GM23248 (cell line): ENCODE data around the gene NUDT16L1. TPM values are rescaled to one million over a fixed set of nuclear protein-coding genes. Genes with fewer than 3 reads are reported as not detected.

ENCODE experiments used
- DNase-seq: peaks from one replicate; pipeline ENCODE4 v3.0.0-alpha.2; 2015
- H2AFZ ChIP-seq: fragments of 200-600 bp; sonication (generic); 2 replicates; pipeline ENCODE4 v1.6.1; 2016; ENCODE audit warnings: antibody characterized with exemption
- H3F3A ChIP-seq: fragments of 200-600 bp; sonication (generic); 2 replicates; pipeline ENCODE4 v1.6.1; 2016; ENCODE audit warnings: mild to moderate bottlenecking, antibody characterized with exemption, mixed run types; ENCODE audit not compliant: insufficient read depth
- H3K27ac ChIP-seq: fragments of 200-600 bp; sonication (generic); 2 replicates; pipeline ENCODE4 v1.5.1; 2016; ENCODE audit warnings: mild to moderate bottlenecking
- H3K27me3 ChIP-seq: fragments of 200-600 bp; sonication (generic); replicated peaks from 2 replicates; pipeline ENCODE4 v1.6.1; 2016; ENCODE audit warnings: mild to moderate bottlenecking; ENCODE audit not compliant: insufficient read depth
- H3K36me3 ChIP-seq: fragments of 200-600 bp; sonication (generic); 2 replicates; pipeline ENCODE4 v1.6.1; 2016; ENCODE audit warnings: low read depth, mild to moderate bottlenecking
- H3K4me1 ChIP-seq: fragments of 200-600 bp; sonication (generic); 2 replicates; pipeline ENCODE4 v1.6.1; 2016; ENCODE audit warnings: mild to moderate bottlenecking; ENCODE audit not compliant: insufficient read depth
- H3K4me2 ChIP-seq: fragments of 200-600 bp; sonication (generic); one replicate; pipeline ENCODE4 v1.6.1; 2016; ENCODE audit warnings: mild to moderate bottlenecking; ENCODE audit not compliant: unreplicated experiment
- H3K4me3 ChIP-seq: fragments of 200-600 bp; sonication (generic); 2 replicates; pipeline ENCODE4 v1.5.1; 2016; ENCODE audit warnings: mild to moderate bottlenecking
- H3K79me2 ChIP-seq: fragments of 200-600 bp; sonication (generic); 2 replicates; pipeline ENCODE4 v1.6.1; 2016; ENCODE audit warnings: mild to moderate bottlenecking; ENCODE audit not compliant: insufficient read depth
- H3K9ac ChIP-seq: fragments of 200-600 bp; sonication (generic); 2 replicates; pipeline ENCODE4 v1.6.1; 2016; ENCODE audit warnings: mild to moderate bottlenecking
- H3K9me2 ChIP-seq: fragments of 200-600 bp; sonication (generic); 2 replicates; pipeline ENCODE4 v1.6.1; 2016; ENCODE audit warnings: mixed run types, mild to moderate bottlenecking, moderate library complexity; ENCODE audit not compliant: insufficient read depth
- H3K9me3 ChIP-seq: fragments of 200-600 bp; sonication (generic); one replicate; pipeline ENCODE4 v1.6.1; 2017; ENCODE audit warnings: low read depth
- H4K20me1 ChIP-seq: fragments of 200-600 bp; sonication (generic); 2 replicates; pipeline ENCODE4 v1.6.0; 2016; ENCODE audit not compliant: insufficient read depth
- EZH2 ChIP-seq: fragments of 200-600 bp; sonication (generic); IDR thresholded peaks from 2 replicates; pipeline ENCODE4 v1.6.1; 2018; ENCODE audit warnings: antibody characterized with exemption, mild to moderate bottlenecking; ENCODE audit not compliant: insufficient read depth, poor library complexity, severe bottlenecking
- EZH2phosphoT487 ChIP-seq: fragments of 200-600 bp; sonication (generic); IDR thresholded peaks from 2 replicates; pipeline ENCODE4 v1.6.1; 2018; ENCODE audit warnings: antibody characterized with exemption, moderate library complexity, mild to moderate bottlenecking, low read depth; ENCODE audit not compliant: insufficient read depth
- WGBS, 2 experiments: methylation state at CpG; one replicate each; pipeline ENCODE4 v1.1.6; 2015 to 2017; ENCODE audit warnings: low lambda C conversion rate in 2 of 2, low coverage in 1 of 2; ENCODE audit errors: missing lambda C conversion rate in 2 of 2; 5-methylcytosine and 5-hydroxymethylcytosine counted together
- in situ Hi-C: fragments of 300-500 bp; cut with MboI; formaldehyde crosslinking; loops from 2 replicates; pipeline ENCODE4 v1.15.0; 2020
- polyA plus RNA-seq: library from polyadenylated mRNA; unstranded; fragments of >200 nt; fragmentation: Nextera tagmentation; extraction: Ambion mirVana; gene quantifications from 2 replicates; pipeline ENCODE4 v1.2.1, GENCODE V29; 2016
- total RNA-seq: library from RNA; depleted of rRNA; stranded (reverse); fragments of >200 nt; shearing (Covaris generic); gene quantifications from 2 replicates; pipeline ENCODE4 v1.2.3, GENCODE V29; 2014

NUDT16L1 gene
- total and polyA plus RNA-seq, 2 experiments from 2014 or later, result 42.9 to 43.6 TPM

DNA sequence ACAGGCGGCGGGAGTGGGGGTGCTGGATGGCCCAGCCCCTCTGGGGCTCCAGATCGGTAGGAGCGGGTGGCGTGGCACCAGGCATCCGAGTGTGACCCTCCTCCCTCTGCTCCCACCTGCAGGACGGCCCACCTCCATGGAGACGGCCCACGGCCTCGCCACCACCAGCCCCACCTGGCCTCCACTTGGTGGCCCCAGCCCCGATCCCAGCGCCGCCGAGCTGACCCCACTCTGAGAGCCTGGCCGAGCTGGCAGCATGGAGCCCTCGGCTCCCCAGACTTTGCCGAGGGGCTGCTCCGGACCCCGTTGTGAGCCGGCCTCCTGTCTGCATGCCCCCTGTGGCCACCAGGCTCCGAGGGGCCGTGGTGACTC, 4.7 kb upstream of the NUDT16L1 start:
- H3K9me2 ChIP-seq, result no peaks in the 10 kb centered on the region
- H3K27ac ChIP-seq, result no peak overlapping the region
- no peaks in the 10 kb centered on the region for H4K20me1 ChIP-seq
- H3K4me2 ChIP-seq, result no peak overlapping the region
- no peak for DNase-seq
- H3K36me3 ChIP-seq, result no peaks in the 10 kb centered on the region
- no peaks in the 10 kb centered on the region for H3F3A ChIP-seq
- no peak overlapping the region for H2AFZ ChIP-seq
- H3K4me1 ChIP-seq, result no peaks in the 10 kb centered on the region
- in situ Hi-C loops, result no loop called here
- no peak for TF ChIP-seq EZH2phosphoT487
- no peak for TF ChIP-seq EZH2
- H3K4me3 ChIP-seq, result no peak overlapping the region
- no peaks in the 10 kb centered on the region for H3K27me3 ChIP-seq
- no peaks in the 10 kb centered on the region for H3K9me3 ChIP-seq
- WGBS, 2 experiments, result 94 to 98% methylated on average over 14 to 22 of the region's 22 CpGs
- no peak overlapping the region for H3K9ac ChIP-seq
- H3K79me2 ChIP-seq, result no peaks in the 10 kb centered on the region

DNA sequence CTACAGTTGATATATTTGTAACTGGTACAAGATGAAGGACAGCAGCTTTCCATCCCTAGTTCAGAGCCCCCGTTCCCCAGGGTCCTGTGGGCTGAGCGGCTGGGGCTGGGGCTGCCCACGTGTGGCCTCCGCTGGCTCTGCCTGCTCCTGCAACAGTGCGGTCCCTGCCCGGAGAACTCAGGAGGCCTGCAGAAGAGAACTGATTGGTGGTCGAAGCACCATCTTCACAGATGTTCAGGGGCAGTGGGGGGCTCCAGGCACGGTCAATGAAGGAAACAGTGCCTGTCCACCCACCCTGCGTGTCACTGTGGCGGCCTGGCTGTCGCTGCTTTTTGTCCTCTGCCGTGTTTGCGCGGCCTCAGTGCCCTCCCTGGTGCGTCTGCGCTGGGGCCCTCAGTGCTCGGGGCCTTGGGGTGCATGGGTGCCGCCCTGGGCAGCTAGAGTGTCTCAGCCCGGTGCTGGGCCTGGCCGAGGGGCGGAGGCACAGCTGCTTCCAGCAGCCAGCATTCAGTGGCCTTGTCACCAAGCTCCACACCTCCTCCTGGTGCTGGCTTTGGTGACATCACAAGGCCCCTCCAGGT, 4.2 kb upstream of the NUDT16L1 start:
- no peaks in the 10 kb centered on the region for H3K27me3 ChIP-seq
- H2AFZ ChIP-seq, result no peak overlapping the region
- no peak for DNase-seq
- no peaks in the 10 kb centered on the region for H3K79me2 ChIP-seq
- H3K4me1 ChIP-seq, result no peaks in the 10 kb centered on the region
- 87 to 92% methylated on average over 20 to 21 of the region's 21 CpGs for WGBS, 2 experiments
- H3K4me3 ChIP-seq, result no peak overlapping the region
- no peak overlapping the region for H3K4me2 ChIP-seq
- no peak overlapping the region for H3K9ac ChIP-seq
- H3K9me2 ChIP-seq, result no peaks in the 10 kb centered on the region
- H3K9me3 ChIP-seq, result no peaks in the 10 kb centered on the region
- in situ Hi-C loops, result no loop called here
- no peak overlapping the region for H3K27ac ChIP-seq
- no peak for TF ChIP-seq EZH2phosphoT487
- TF ChIP-seq EZH2, result no peak
- H3K36me3 ChIP-seq, result no peaks in the 10 kb centered on the region
- no peaks in the 10 kb centered on the region for H3F3A ChIP-seq
- H4K20me1 ChIP-seq, result no peaks in the 10 kb centered on the region

DNA sequence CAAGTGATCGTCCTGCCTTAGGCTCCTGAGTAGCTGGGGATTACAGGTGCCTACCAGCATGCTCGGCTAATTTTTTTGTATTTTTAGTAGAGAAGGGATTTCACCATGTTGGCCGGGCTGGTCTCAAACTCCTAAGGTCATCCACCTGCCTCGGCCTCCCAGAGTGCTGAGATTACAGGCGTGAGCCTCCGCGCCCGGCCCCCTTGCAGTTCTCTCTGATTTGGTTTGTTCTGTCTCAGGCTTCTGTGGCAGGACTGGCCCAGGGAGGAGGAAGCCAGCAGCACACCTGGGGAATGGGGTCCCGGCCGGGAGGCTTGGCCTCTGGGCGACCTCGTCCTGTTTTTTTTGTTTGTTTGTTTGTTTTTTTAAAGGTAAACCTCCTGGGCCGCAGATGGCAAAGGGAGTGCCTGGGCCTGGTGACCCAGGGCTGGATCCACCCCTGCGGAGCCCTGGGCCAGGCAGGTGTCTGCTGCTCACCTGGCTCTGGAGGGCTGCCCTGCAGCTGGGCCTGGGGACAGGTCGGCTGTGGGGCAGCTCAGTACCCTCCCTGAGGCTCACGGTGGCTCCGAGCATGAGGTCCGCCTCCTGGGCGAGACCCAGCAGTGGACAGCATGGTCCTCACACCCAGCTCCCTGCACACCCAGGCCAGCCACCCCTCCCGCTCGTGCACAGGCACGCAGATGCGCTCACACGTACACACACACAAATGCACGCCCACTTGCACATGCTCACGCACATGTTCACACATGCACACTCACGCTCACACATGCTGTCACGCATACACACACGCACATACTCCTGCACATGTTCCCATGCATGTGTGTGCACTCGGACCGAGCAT, 3.3 kb upstream of the NUDT16L1 start:
- H3K9me3 ChIP-seq, result no peaks in the 10 kb centered on the region
- H3K27me3 ChIP-seq, result no peaks in the 10 kb centered on the region
- H3K4me1 ChIP-seq, result peaks cover 7% of the 10 kb centered on the region
- 89 to 90% methylated on average over 24 to 30 of the region's 31 CpGs for WGBS, 2 experiments
- TF ChIP-seq EZH2, result no peak
- no peak for TF ChIP-seq EZH2phosphoT487
- H3K27ac ChIP-seq, result no peak overlapping the region
- no peaks in the 10 kb centered on the region for H3K9me2 ChIP-seq
- no peaks in the 10 kb centered on the region for H3K79me2 ChIP-seq
- H3K4me2 ChIP-seq, result no peak overlapping the region
- H3F3A ChIP-seq, result no peaks in the 10 kb centered on the region
- in situ Hi-C loops, result no loop called here
- no peak for DNase-seq
- no peak overlapping the region for H2AFZ ChIP-seq
- no peaks in the 10 kb centered on the region for H3K36me3 ChIP-seq
- H3K4me3 ChIP-seq, result no peak overlapping the region
- no peak overlapping the region for H3K9ac ChIP-seq
- H4K20me1 ChIP-seq, result no peaks in the 10 kb centered on the region

DNA sequence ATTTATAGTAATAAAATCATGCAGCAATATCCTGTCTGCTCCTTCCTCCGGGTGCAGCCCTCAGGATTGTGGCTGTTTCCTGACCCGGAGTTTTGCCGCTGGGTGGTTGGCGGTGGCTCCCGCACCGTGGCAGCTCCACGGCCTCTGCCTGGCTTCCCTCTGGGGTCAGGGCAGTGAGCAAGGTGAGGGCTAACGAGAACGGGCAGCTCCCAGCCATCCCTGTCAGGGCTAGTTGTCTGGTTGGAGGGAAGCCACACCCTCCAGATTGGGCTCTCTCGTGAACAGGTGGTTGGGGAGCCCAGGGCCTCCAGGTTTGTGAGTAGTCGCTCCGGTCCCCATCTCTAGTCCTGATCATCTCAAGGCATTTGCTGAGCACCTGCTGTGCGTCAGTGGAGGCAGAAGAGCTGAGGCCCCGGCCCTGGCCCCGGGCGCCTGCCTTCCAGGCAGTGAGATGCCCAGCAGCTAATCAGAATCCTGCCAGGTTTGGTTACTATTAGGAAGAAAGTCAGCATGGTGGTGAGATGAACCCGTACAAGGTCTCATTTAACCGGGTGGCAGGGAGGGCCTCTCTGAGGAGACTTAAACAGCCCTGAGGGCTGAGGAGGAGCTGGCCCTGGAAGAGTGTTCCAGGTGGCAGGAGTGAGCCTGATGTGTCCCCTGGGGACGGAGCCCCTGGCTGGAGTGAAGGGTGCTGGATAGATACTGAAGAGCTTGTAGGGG, 2.3 kb upstream of the NUDT16L1 start:
- no peak for TF ChIP-seq EZH2
- TF ChIP-seq EZH2phosphoT487, result no peak
- Histone ChIP-seq H3K27ac (no peak overlapping the region), H3K4me2 (no peak overlapping the region), H2AFZ (no peak overlapping the region), H3K79me2 (no peaks in the 10 kb centered on the region), H4K20me1 (no peaks in the 10 kb centered on the region), H3F3A (0 out of 2 replicates have a peak, but pooled peaks cover 7% of the 10 kb centered on the region), H3K27me3 (no peaks in the 10 kb centered on the region), H3K9me2 (no peaks in the 10 kb centered on the region), H3K9me3 (no peaks in the 10 kb centered on the region), H3K9ac (no peak overlapping the region), H3K4me3 (no peak overlapping the region), H3K36me3 (0 out of 2 replicates have a peak, but pooled peaks cover 3% of the 10 kb centered on the region), H3K4me1 (peaks cover 14% of the 10 kb centered on the region)
- no peak for DNase-seq
- 73 to 77% methylated on average over 19 of the region's 19 CpGs for WGBS, 2 experiments
- in situ Hi-C loops, result no loop called here
